ENCODE data around the gene SLC7A4.

DNA sequence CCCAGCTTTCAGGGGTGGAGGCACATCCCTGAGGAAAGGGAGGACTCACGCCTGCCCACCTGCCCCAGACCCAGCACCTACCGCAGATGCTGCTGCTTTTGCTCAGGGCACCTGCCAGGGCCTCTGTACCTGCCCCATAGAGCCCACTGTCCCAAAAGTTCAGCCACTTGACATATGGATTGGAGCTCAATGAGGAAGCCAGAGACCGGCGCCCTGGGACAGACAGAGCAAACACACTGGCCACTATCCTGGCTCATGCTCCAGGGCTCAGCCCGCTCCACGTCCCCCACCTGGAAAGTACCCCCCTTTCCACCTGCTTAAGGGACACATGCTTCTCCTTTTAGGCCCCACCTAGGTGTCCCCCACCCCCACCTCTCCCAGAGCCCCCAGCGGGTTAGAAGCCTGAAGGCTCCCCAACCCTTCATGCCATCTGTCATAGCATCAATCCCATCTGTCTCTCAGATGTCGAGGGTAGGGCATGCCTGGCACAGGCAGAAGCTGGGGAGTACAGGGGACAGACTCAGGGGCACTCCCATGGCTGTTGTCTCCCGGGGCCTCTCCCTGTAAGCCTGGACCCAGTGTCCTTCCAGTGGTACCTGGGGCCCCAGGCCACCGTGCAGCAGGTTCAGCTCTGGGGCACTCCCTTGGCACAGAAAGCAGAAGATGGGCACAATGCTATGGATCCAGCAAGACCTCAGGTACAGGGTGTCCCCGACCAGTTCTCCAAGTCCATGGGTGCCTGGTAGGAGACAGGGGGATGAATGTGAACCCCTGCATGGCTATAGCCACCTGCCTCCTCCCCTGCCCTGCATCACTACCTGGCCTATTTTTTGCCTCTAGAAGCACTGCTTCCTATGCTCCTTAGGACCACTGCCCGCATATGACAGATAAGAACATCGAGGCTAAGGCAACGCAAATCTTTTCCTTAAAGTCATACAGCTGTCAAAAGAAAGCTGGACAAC lies 19.6 kb downstream of the SLC7A4 start:
- TF ChIP-seq, protein P1, sequence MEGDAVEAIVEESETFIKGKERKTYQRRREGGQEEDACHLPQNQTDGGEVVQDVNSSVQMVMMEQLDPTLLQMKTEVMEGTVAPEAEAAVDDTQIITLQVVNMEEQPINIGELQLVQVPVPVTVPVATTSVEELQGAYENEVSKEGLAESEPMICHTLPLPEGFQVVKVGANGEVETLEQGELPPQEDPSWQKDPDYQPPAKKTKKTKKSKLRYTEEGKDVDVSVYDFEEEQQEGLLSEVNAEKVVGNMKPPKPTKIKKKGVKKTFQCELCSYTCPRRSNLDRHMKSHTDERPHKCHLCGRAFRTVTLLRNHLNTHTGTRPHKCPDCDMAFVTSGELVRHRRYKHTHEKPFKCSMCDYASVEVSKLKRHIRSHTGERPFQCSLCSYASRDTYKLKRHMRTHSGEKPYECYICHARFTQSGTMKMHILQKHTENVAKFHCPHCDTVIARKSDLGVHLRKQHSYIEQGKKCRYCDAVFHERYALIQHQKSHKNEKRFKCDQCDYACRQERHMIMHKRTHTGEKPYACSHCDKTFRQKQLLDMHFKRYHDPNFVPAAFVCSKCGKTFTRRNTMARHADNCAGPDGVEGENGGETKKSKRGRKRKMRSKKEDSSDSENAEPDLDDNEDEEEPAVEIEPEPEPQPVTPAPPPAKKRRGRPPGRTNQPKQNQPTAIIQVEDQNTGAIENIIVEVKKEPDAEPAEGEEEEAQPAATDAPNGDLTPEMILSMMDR (IDR thresholded peaks at IDR 0.05) = no peak
- no peak for TF ChIP-seq POLR2A (IDR thresholded peaks at IDR 0.05)

All from thyroid gland (tissue), 4 donors.